GM19468 (cell line): Measurements from ENCODE around the gene CEP72.
"Not testable (repeated sequence)": the region's sequence is repeated elsewhere in the genome, so short reads cannot be mapped to it uniquely, and the experiment has no call there.

Experiments used
- ATAC-seq: cut with Tn5 transposase; IDR thresholded peaks from one replicate; pipeline ENCODE4 v1.9.1; 2021; ENCODE audit warnings: mild to moderate bottlenecking, moderate library complexity, moderate number of reproducible peaks; ENCODE audit not compliant: unreplicated experiment; ENCODE audit errors: extremely low read depth

The CEP72 gene

DNA sequence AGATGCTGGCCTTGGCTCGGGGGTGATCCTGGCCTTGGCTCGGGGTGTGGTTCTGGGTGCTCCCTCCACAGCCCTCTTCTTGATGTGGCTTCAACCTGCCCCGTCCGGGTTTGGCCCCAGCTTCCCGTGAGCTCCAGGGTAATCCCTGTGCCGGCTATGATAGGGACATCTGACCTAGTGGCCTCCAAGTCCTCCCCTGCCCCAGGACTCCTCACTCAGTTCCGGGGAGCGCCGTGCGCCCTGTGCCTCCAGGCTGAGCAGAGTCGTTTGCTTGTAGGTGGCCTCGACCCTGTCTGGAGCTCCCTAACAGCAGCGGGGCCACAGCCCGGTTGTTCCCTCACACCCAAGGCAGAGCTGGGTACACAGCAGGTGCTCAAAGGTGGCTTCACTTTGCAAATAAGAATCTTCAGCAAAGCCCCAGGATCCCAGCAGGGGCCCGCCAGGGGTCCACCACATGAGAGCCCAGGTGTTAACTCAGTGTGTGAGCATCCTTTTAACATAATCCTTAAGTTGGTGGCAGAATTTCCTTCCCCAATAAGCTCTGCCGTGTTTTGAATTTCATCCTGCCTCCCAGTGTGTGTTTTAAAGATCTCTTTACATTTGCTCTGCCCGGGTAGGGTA is 32.3 kb upstream of the CEP72 start:
- ATAC-seq, result no peak

DNA sequence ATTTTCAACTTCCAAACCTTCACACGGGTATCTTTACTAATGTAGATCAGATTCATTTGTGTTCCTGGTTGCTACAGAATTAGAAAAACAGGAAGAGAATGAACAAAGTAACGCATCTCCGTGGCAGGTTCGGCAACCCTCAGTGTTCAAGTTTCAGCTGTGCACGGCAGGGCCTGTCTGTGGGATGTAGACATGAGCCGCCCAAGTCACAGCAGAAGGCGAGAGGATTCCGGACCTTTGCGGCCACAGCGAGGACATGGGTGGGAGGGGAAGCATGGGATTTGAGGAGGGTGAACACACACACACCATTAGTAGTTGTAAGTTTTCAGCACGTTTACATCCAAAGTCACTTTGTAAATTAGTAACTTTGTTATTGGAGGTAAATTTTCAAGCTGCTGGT is 31.7 kb upstream of the CEP72 start:
- ATAC-seq, result no peak

DNA sequence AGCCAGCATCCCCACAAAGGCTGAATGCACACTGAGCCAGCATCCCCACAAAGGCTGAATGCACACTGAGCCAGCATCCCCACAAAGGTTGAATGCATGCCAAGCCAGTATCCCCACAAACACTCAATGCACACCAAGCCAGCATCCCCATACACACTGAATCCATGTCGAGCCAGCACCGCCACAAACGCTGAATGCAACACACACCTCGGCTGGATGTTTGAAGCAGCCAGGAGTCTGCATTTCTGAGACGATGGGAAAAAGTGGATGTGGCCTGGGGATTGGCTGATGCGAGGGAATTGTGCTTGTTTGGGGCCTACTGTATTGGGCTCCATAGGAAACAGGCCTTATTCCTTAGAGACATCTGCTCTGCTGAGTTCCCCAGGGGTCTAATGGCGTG is 30.9 kb upstream of the CEP72 start:
- no peak for ATAC-seq

DNA sequence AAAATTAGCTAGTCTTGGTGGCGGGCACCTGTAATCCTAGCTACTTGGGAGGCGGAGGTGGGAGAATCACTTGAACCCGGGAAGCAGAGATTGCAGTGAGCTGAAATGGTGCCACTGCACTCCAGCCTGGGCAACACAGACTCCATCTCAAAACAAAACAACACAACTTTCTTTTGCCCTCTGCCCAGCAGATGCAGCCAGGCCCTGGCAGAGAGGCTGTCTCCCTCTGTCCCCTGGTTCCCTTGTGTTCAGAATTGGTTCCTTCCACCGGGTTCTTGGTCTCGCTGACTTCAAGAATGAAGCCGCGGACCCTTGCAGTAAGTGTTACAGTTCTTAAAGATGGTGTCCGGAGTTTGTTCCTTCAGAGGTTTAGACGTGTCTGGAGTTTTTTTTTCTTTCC is 30.2 kb upstream of the CEP72 start:
- ATAC-seq, result no peak

DNA sequence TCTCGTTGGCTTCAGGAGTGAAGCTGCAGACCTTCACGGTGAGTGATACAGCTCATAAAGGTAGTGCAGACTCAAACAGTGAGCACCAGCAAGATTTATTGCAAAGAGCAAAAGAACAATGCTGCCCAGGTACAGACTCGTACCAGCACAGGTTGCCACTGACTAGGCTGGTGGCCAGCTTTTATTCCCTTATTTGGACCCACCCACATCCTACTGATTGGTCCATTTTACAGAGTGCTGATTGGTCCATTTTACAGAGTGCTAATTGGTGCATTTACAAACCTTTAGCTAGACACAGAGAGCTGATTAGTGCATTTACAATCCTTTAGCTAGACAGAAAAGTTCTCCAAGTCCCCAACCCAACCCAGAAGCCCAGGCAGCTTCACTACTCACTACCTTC is 29.7 kb upstream of the CEP72 start:
- ATAC-seq, result not testable (repeated sequence)

DNA sequence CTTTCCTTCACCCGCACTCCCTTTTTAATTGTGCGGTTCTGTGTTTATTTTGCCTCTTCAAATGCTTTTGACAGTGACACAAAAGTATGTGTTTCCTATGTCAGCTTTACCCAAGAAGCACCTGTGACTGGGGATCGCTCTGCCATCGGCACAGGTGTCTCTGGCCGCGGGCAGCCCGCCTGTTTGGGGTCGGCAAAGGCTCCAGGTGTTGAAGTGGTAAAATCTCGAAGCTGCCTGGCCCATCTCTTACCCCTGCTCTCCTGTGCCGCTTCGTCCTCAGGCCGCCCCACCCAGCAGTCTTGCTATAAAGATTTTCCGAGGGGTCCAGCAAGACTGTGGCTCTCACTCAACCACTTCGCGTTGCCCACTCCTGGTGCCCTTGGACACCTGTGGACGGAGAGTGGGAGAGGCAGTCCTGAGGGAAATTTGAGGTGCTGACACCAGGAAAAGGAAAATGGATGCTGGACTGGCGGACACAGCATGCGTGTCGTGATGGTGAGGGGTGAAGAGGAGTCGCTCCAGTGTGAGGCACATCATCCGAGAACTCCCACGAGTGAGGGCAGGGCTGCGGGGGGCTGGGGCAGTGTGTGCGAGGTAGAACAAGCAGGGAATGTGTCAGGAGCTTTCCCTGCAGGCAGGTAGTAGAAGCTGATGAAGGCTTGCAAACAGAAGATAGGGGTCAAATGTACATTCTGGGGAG is 29.1 kb upstream of the CEP72 start:
- ATAC-seq, result no peak

DNA sequence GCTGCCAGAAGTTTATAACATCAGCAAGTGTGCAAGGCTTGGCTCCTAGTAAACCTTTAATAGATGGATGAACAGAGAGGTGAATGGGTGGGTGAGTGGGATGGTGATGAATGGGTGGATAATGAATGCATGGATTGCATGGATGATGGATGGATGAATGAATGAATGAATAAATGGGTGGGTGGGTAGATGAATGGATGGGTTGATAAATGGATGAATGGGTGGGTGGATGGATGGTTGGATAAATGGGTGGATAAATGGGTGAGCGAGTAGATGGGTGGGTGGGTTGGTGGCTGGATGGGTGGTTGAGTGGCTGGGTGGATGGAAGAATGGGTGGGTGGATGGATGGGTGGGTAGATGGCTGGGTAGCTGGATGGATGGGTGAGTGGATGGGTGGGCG is 28.5 kb upstream of the CEP72 start:
- no peak for ATAC-seq

DNA sequence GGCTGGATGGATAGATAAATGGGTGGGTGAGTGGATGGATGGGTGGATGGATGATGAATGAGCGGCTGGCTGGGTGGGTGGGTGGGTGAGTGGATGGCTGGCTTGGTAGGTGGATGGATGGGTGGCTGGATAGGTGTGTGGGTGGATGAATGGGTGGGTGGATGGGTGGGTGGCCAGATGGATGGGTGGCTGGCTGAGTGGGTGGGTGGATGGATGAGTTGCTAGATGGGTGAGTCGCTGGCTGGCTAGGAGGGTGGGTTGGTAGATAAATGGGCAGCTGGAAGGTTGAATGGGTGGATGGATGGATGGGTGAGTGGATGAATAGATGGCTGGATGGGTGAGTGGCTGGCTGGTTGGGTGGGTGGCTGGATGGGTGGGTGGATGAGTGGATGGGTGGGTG is 27.9 kb upstream of the CEP72 start:
- ATAC-seq, result no peak

DNA sequence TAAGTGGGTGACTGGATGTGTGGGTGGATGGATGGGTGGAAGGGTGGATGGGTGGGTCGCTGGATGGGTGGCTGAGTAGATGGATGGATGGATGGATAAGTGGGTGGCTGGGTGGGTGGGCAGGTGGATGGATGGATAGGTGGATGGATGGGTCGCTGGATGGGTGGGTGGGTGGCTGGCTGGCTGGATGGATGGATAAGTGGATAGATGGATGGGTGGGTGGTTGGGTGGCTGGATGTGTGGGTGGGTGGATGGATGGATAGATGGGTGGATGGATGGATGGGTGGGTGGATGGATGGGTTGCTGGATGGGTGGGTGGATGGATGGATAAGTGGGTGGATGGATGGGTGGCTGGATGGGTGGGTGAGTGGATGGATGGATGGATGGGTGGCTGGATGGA is 27.3 kb upstream of the CEP72 start:
- no peak for ATAC-seq

DNA sequence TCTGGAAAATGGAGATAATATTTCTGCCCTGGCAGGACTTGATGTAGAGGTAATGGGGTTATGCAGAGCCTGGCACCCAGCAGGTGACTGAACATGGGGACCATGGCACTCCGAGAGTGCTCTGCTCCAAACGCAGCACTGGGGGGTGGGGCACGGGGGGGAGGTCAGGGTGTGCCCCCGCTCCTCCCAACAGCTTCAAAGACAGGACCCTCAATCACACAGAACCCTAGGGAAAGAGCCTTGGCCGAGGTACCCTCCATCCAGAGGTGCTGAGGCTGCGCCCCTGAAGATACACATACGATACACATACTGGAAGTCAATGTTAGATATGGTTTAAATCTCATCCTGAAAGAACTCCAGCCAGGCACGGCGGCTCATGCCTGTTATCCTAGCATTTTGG is 26.6 kb upstream of the CEP72 start:
- ATAC-seq, result no peak

DNA sequence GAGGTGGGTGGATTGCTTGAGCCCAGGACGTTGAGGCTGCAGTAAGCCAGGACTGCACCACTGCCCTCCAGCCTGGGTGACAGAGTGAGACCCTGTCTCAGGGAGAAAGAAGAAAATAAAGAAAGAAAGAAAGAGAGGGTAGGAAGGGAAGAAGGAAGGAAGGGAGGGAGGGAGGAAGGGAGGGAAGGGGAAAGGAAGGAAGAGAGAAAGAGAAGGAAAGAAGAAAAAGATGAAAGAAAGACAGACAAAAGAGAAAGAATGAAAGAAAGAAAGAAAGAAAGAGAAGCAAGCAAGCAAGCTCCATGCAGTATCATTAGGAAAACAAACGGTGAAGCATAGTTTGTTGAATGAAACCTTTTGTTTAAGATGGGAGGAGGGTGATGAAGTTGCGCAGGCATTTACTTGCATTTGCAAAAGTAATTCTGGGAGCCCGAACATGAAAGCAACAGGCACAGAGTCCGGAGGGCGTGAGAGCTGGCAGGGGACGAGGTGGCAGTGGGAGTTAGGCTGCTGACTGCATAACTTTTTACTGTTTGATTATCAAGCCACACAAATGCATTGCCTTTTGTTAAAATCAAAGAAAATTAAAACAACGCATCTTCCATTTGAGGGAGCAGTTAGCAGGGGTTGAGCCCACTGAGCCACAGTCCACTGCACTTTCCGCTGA is 26.0 kb upstream of the CEP72 start:
- ATAC-seq, result no peak

DNA sequence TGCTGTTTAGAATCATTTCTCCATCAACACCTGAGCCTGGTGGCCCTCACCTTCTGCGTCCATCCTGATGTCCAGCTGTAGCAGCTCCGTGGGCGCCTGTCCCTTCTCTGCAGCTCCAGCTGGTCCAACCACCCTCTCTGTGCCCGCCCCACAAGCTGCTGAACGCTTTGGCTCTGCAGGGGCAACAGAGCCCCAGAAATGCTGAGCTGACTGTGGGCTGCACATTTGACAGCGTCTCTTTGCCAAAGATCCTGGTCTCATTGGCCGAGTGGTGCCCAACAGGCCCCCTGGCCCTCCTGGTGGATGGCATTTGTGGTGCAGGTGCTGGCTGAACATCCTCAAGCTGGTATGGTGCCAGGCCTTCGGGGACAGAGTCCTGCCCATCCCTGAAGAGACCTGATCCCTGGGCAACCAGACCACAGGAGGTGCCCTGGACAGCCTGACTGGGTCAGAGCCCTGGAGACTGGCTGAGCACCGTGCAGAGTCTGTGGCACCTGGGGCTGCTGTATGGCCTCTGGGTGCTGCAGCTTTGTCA is 25.3 kb upstream of the CEP72 start:
- no peak for ATAC-seq

DNA sequence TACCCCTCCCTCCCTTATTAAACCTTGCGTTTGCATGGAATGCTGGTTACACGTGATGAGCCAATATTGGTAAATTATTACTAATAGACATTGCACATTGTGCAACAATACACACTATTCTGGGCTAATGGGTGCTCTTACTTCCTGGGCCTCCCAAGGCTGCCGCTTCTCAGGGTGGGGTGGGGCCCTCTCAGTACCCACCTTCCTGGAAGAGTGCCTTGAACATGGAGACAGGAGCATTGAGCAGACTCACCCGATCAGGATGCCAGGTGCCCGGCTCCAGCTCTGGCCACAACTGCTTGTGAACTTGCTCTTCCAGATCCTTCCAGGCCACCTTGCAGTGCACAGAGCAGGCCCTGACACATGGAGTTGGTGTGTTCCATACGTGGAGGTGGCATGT is 24.7 kb upstream of the CEP72 start:
- ATAC-seq, result no peak

DNA sequence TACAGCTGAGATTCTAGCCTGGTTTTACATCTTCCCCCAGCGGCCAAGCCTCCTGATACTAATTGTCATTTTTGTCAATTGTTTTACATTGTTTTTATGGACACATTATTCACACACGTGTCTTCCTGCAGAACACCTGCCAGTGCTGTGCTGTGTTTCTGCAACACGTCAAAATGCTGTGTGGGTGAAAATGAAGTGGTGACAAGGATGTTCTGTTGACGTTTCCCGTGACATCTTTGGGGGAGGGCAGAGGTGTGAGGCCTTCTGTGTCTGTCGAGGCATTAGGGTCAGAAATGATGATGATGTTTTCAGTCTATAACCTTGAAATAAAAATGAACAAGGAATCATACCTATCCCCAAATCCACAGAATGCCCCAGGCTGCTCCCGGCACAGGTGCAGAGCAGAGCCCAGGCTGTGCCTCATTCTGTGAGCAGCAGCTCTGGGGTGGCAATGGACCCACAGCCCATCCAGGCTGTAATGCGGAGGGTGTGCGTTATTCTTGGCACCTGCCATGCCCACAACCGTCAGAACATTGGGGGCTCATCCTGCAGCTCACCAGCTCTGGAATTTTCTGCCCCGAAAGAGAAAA is 23.6 kb upstream of the CEP72 start:
- no peak for ATAC-seq

DNA sequence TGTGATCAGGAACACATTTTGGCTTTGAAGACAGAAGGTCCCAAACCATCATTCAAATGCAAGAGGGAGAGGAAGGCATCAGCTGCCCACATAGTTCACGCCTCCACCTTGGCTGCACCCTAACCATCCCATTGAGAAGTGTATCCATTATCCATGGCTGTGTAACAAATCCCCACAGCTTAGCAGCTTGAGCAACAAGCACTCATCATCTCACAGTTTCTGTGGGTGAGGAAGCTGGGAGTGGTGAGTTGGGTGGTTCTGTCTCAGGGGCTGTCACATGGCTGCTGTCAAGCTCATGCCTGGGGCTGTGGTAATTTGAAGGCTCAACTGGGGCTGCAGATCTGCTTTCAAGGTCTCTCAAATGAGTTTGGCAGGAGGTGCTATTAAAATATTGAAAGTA is 23.0 kb upstream of the CEP72 start:
- no peak for ATAC-seq

DNA sequence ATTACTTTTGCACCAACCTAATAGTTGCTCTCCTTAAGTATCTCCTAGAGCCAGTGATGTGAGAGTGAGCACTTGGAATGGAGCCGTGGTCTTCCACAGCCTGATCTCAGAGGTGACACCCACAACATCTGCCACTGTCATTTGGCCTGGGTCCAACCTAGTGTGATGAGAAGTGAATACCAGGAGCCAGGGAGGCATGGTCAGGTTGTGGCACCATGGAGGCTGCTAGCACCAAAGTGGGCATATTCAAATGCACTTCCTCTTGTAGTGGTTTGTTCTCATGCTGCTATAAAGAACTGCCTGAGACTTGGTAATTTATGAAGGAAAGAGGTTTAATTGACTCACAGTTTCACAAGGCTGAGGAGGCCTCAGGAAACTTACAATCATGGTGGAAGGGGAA is 22.6 kb upstream of the CEP72 start:
- ATAC-seq, result no peak

DNA sequence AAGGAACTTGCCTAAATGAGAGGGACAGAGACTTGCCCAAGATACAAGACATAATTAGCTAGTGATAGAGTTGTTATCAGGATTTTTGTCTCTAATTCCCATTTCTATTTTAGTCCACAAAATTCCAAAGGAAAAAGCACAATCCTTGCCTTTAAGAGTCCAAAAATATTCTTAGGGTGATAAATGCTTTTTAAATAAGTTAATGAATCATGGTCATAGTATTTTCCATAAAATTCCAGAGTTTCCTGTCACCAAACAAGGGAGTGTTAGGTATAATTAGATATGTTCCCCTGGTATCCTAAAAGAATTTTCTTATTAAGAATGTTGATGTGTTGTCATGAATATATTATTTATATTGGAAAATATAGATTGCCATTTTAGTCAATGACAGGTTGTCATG is 21.8 kb upstream of the CEP72 start:
- ATAC-seq, result no peak

DNA sequence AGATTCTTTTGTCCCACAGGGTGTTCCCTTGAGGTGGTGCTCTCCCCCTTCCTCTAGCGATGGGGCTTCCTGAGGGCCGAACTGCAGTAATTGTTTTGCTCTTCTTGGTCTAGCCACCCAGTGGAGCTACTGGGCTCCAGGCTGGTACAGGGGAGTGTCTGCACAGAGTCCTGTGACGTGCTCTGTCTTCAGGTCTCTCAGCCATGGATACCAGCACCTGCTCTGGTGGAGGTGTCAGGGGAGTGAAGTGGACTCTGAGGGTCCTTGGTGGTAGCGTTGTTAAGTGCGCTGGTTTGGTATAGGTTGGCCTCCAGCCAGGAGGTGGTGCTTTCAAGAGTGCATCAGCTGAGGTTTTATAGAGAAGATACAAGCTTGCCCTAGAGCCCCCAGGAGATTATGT is 20.4 kb upstream of the CEP72 start:
- ATAC-seq, result no peak

DNA sequence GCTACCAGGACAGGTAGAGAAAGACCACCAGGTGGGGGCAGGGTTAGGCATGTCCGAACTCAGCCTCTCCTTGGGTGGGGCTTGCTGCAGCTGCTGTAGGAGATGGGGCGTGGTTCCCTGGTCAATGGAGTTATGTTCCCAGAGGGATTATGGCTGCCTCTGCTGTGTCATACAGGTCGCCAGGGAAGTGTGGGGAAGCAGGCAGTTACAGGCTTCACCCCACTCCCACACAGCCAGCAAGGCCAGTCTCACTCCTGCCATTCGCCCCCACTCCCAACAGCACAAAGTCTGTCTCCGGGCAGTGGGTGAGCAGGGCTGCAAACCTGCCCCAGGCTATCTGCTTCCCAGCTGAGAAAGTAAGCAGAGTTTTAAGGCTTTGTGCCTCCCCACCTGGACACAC is 20.0 kb upstream of the CEP72 start:
- ATAC-seq, result no peak

DNA sequence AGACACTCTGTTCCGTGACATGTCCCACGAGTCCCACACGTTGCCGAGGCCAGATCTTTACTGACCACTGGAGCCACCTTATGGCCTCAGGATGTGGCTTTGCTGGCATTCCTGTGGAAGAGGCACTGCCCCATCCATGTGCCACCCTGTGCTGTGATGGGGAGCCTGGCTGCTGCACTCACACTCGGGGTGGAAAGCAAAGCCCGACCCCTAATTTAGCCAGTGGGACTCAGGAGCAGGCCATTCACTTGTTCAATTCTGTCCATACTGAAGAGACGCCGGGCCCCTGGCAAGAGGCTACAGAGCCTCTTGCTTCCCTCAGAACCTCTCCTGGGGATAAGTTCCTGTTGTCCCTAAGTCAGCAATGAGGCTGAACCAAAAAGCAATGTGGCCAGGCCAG is 18.6 kb upstream of the CEP72 start:
- no peak for ATAC-seq

DNA sequence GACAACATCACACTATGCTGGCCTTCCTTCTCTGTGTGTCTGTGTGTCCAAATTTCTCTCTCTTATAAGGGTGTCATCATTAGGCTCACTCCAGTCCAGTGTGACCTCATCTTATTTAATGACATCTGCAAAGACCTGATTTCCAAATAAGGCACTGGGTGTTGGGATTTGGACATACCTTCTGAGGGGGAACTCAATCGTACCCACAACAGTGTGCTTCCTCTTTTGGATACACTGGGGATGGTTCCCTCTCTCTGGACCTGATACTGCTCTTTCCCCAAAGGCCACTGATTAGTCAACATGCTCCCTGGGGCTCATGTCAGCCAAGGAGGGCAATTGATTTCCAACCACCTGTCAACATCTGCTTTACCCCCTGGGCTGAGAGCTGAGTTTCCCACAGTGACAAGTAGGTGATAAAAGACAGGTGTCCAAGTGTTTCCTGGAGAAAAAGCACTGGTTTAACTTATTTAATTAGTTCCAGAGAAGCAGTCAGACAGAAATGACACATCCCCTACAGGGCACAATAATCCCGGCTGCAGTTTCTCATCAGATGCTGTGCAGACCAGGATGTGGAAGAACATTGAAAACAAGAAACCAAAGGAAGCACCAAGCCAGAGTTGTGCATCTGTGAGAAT is 17.8 kb upstream of the CEP72 start:
- ATAC-seq, result no peak
